GM19372 (cell line): ENCODE data around the gene DENND4C.
A peak's percentile ranks its signal among the peaks of the same experiment; 100 is the strongest.
"Not testable (repeated sequence)": the region's sequence is repeated elsewhere in the genome, so short reads cannot be mapped to it uniquely, and the experiment has no call there.

ENCODE experiments used
- ATAC-seq: cut with Tn5 transposase; IDR thresholded peaks from one replicate; pipeline ENCODE4 v1.9.1; 2021; ENCODE audit warnings: mild to moderate bottlenecking, low read depth, moderate library complexity; ENCODE audit not compliant: unreplicated experiment

Gene DENND4C

DNA sequence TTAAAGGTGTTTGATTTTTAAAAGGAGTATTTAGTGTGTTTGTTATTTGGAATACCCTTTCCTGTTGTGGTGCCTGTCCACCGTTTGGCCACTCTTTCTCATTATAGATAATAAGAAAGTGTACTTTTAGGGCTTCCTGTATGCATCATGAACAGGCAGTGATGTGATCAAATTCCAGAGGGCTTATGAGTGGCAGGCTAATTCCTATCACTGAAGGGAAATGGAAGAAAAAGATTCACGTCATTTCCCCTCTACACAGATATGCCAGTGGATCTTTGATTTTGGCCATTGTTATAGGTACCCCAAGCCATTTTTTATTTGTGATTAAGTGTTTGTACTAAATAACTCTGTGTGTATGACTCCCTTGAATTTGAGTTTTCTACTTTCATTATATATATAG lies 112.5 kb downstream of the DENND4C start:
- no peak for ATAC-seq

- ATAC-seq = no peak
These were observed 128.2 kb downstream of the DENND4C start for GRCh38 chr9:19358701-19359100.

- no peak for ATAC-seq
These were observed 138.6 kb downstream of the DENND4C start for GRCh38 chr9:19369107-19369506.

DNA sequence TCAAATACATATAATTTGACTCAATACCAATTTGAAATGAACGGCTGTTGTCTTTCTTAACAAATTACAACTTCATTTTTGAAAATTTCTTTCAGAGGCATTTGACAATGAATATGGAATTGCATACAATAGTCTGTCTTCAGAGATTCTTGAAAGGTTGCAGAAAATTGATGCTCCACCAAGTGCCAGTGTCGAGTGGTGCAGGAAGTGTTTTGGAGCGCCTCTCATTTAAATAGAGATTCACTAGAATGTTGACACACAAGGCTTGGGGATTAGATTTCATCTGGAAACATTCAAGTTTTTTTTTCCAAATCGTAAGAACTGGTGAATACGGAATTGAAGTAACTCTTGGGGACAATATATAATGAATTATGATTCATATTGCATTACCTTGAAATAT lies 141.4 kb downstream of the DENND4C start:
- ATAC-seq = no peak

- no peak for ATAC-seq
These were observed 142.1 kb downstream of the DENND4C start for GRCh38 chr9:19372567-19372966.

DNA sequence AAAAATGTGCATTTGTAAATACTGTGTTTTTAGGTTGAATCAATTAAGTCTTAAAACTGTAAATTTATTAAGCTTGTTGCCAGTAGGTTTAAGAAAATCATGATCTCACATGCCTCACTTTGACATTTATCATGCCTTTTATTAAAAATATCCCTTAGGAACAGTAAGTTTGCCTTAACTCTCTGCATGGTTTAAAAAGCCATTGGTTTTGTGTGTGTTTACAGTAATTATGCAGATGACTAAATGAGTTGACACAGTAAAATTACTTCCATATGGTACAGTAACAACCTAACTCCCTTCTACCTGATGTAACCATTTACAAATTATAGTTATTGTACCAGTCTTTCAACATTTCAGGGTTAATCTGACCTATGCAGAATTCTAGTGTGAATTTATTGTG lies 143.0 kb downstream of the DENND4C start:
- ATAC-seq = no peak

- no peak for ATAC-seq
These were observed 145.0 kb downstream of the DENND4C start for GRCh38 chr9:19375538-19375937.

DNA sequence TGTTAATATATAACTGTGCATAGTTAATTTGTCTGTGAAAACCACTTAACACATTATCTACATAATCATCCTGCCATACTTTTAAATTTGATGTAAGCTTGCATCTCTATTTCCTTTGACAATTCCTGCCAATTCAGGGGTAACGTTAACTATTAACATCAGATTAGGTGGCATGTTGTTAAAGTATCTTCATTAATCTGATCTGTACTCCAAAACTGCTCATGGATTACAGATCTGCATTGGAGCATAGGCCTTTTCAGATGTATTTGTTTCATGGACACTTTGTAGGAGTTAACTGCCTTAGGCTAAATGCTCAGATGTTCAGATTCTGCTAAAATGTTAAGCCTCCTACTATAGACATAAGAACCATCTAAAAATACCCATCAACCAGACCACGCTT lies 146.4 kb downstream of the DENND4C start:
- no peak for ATAC-seq

GRCh38 chr9:19378164-19378563 lies 147.7 kb downstream of the DENND4C start:
- no peak for ATAC-seq

GRCh38 chr9:19378647-19379046 lies 148.2 kb downstream of the DENND4C start:
- no peak for ATAC-seq

- no peak for ATAC-seq
These were observed 148.8 kb downstream of the DENND4C start for GRCh38 chr9:19379283-19379682.

DNA sequence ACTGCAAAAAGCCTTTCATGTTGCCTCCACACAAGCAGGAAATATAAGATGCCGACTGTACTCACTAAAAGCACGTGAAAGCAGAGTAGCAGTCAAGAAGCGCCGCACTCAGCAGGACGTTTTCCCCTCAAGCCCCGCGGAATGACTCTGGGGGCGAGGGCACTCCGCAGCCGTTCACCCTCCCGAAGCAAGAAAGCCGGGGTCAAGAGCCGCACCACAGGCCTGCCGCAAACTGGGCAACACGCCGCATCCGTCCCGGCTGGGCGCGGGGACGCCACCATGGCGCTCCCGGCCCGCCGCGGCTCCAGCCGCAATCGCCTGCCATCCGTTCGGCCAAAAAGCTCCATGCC lies 149.2 kb downstream of the DENND4C start:
- ATAC-seq = peak; percentile 25

DNA sequence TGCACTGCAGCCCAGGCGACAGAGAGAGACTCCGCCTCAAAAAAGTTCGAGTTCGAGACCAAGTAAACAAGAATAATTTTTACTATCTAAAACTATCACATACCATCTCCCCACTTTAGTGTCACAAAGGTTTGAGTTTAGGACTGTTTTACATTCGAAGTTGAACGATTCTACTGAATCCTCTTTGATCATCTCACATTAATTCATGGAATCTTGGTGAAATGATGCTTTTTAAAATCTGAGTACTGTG lies 150.3 kb downstream of the DENND4C start:
- no peak for ATAC-seq

DNA sequence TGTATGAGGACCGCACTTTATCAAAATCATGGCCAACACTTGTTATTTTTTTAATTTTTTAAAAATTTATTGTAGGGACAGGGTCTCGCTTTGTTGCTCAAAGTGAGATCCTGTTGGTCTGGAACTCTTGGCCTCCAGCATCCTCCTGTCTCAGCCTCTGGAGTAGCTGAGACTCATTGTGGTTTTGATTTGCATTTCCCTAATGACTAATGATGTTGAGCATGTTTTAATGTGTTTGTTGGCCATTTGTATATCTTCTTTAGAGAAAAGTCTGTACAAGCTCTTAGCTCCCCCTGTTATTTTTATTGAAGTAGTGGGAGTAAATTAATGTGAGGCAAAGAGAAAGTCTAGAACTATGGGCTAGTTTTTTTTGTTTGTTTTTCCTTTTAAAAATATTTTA lies 151.2 kb downstream of the DENND4C start:
- no peak for ATAC-seq

DNA sequence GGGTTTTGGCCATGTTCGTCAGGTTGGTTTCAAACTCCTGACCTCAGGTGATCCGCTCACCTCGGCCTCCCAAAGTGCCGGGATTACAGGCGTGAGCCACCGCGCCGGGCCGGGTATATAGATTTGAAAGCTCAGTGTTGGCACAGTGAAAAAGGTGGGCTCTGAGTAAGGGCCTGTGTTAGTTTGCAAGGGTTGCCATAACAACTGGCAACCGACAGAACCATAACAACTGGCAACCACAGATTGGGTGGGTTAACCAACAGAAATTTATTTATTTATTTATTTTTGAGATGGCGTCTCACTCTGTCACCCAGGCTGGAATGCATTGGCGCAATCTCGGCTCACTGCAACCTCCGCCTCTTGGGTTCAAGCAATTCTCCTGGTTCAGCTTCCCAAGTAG lies 154.7 kb downstream of the DENND4C start:
- ATAC-seq = not testable (repeated sequence)

DNA sequence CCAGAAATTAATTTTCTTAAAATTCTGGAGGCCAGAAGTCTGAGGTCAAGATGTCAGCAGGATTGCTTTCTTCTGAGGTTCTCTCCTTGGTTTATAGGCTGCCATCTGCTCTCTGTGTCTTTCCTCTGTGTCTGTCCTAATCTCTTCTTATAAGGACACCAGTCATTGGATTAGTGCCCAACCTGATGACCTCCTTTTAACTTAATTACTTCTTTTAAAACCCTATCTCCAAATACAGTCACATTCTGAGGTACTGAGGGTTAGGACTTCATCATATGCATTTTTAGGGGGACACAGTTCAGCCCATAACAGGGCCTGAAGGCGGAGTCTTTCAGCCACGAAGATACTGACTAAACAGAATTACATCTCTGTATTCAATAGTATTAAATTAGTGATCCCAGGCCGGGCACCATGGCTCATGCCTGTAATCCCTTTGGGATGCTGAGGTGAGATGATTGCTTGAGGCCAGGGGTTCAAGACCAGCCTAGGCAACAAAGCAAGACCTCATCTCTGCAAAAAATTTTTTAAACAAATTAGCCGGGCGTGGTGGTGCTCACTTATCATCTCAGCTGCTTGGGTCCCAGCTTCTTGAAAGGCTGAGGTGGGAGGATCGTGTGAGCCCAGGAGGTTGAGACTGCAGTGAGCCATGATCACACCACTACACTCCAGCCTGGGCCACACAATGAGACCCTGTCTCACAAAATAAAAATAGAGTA lies 155.5 kb downstream of the DENND4C start:
- ATAC-seq = no peak

DNA sequence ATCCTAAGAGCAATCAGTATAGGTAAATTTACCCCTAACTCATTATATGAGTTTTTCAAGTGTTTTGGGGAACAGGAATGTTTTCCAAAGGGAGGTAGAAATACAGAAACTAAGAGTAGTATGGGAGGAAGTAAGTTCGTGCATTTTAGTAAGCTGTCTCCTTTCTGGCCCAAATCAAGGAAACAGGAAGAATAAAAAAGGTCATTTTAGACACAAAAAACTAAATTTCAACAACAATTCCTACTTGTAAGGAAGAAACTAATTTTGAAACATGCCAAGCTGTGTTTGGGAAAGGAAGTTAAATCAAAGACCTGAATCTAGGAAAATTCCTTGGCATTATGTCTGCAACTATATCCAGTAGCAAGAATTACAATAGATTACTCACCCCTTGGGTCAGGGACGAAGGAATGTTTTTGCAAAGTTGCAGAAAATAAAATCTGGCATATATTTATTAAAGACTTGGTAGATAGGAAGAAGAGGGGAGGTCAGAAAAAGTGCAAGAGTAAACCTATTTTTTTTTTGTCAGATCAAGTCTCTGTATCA lies 156.1 kb downstream of the DENND4C start:
- no peak for ATAC-seq

DNA sequence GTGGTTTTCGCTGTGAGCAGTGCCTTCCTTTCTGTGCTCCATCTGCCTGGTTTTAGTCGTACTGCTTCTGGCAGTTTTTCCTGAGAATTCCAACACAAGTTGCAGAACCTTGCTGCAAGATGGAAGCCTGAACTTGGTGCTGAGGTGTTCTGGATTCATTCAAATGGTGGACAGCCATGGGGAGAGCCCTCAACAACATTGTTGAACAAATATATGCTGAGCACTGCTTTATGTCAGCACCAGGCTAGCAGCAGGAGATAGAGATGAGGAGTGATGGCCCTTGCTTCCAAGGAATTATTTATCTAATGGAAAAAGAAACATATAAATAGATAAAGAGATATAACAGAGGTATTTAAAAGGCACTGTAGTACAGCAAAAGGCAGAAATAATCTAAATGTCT lies 156.8 kb downstream of the DENND4C start:
- ATAC-seq = no peak

DNA sequence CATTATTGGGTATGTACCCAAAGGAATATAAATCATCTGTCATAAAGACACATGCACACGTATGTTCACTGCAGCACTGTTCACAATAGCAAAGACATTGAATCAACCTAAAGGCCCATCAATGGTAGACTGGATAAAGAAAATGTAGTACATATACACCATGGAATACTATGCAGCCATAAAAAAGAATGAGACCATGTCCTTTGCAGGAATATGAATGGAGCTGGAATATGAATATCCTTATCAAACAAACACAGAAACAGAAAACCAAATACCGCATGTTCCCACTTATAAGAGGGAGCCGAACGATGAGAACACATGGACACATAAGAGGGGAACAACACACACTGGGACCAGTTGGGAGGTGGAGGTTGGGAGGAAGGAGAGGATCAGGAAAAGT lies 159.0 kb downstream of the DENND4C start:
- ATAC-seq = not testable (repeated sequence)

- no peak for ATAC-seq
These were observed 167.4 kb downstream of the DENND4C start for GRCh38 chr9:19397845-19398244.

- ATAC-seq = not testable (repeated sequence)
These were observed 172.7 kb downstream of the DENND4C start for GRCh38 chr9:19403231-19403630.

- ATAC-seq = no peak
These were observed 174.0 kb downstream of the DENND4C start for GRCh38 chr9:19404283-19405075.
